GM18868 (cell line): ENCODE measurements around the gene PIK3CD.
"Not testable (repeated sequence)": the region's sequence is repeated elsewhere in the genome, so short reads cannot be mapped to it uniquely, and the experiment has no call there.

Source experiments
- ATAC-seq: cut with Tn5 transposase; IDR thresholded peaks from one replicate; pipeline ENCODE4 v1.9.1; 2021; ENCODE audit warnings: mild to moderate bottlenecking, moderate library complexity; ENCODE audit not compliant: unreplicated experiment

Gene PIK3CD

GRCh38 chr1:9731561-9731960 is 80.0 kb downstream of the PIK3CD start:
- no peak for ATAC-seq

- no peak for ATAC-seq
Observed at GRCh38 chr1:9732123-9732971, 80.8 kb downstream of the PIK3CD start.

- ATAC-seq, result no peak
Observed at GRCh38 chr1:9733160-9733789, 81.7 kb downstream of the PIK3CD start.

GRCh38 chr1:9735800-9736199 is 84.3 kb downstream of the PIK3CD start:
- ATAC-seq, result no peak

GRCh38 chr1:9736241-9736640 is 84.7 kb downstream of the PIK3CD start:
- ATAC-seq, result no peak

GRCh38 chr1:9737057-9737456 is 85.5 kb downstream of the PIK3CD start:
- ATAC-seq, result no peak

GRCh38 chr1:9737671-9738070 is 86.1 kb downstream of the PIK3CD start:
- no peak for ATAC-seq

GRCh38 chr1:9744106-9744799 is 92.7 kb downstream of the PIK3CD start:
- no peak for ATAC-seq

GRCh38 chr1:9746211-9746610 is 94.7 kb downstream of the PIK3CD start:
- ATAC-seq, result no peak

GRCh38 chr1:9746651-9747050 is 95.1 kb downstream of the PIK3CD start:
- no peak for ATAC-seq

GRCh38 chr1:9748391-9748790 is 96.9 kb downstream of the PIK3CD start:
- ATAC-seq, result not testable (repeated sequence)

GRCh38 chr1:9749361-9749760 is 97.8 kb downstream of the PIK3CD start:
- no peak for ATAC-seq

GRCh38 chr1:9751971-9752370 is 100.4 kb downstream of the PIK3CD start:
- no peak for ATAC-seq

GRCh38 chr1:9753121-9753531 is 101.6 kb downstream of the PIK3CD start:
- ATAC-seq, result no peak

GRCh38 chr1:9755441-9755995 is 104.0 kb downstream of the PIK3CD start:
- ATAC-seq, result no peak

GRCh38 chr1:9758559-9759121 is 107.1 kb downstream of the PIK3CD start:
- no peak for ATAC-seq

GRCh38 chr1:9759939-9760338 is 108.4 kb downstream of the PIK3CD start:
- no peak for ATAC-seq

- ATAC-seq, result no peak
Observed at GRCh38 chr1:9760824-9761223, 109.3 kb downstream of the PIK3CD start.

- ATAC-seq, result no peak
Observed at GRCh38 chr1:9761855-9762254, 110.3 kb downstream of the PIK3CD start.

GRCh38 chr1:9762446-9762845 is 110.9 kb downstream of the PIK3CD start:
- ATAC-seq, result not testable (repeated sequence)

GRCh38 chr1:9763914-9764313 is 112.4 kb downstream of the PIK3CD start:
- no peak for ATAC-seq
